ENCODE results near the gene CD69.

CD69 gene

DNA sequence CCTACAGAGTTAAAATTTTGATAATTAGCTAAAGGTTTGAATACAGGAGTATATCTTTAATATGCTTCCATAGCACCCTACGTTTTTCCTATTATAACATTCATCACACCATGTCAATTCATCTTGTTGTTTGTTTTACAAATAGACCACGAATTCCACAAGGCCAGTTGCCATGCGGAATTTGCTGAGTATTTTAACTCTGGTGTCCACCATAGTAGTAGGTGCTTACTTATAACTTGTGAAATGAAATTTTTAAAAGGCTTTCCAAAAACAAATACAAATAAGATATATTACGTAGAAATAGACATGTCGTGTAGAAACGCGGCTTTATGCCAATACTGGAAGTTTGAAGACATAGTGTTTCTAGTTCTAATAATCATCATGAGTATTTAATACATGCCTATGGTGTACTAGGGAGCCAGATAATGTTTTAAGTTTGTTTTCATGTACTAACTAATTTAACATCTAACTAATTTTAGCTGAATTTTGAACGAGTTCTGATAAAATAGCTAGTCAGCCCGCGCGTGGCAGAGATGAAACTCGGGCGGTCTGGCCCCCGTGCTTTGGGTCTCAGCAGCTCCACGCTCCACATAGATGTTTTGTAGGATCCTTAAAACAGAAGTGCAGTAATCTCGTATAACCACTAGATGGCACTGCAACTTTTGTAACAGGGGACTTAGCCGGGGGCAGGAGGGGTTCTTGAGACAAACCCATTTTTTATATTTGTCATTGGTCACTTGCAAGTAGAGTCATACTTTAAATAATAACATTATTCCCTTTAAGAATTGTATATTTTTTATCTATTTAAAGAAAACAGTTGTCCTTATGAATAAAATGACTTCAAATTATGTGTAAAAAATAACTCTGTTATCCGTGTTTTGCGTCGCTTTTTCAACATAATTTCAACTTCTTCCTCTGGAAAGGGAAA lies 10.2 kb downstream of the CD69 start:
- TF ChIP-seq, protein P1, sequence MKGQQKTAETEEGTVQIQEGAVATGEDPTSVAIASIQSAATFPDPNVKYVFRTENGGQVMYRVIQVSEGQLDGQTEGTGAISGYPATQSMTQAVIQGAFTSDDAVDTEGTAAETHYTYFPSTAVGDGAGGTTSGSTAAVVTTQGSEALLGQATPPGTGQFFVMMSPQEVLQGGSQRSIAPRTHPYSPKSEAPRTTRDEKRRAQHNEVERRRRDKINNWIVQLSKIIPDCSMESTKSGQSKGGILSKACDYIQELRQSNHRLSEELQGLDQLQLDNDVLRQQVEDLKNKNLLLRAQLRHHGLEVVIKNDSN (IDR thresholded peaks at IDR 0.05) = no peak
- no peak for TF ChIP-seq EGR1 (IDR thresholded peaks at IDR 0.05)
- peak; percentile 96 for TF ChIP-seq RAD21 (IDR thresholded peaks at IDR 0.05; ENCODE audit: low read depth)
- TF ChIP-seq TCF12 (IDR thresholded peaks at IDR 0.05; ENCODE audit: low read depth) = no peak
- no peak for TF ChIP-seq YY1 (IDR thresholded peaks at IDR 0.05; ENCODE audit: low read depth)
- no peak for TF ChIP-seq CREB1 (IDR thresholded peaks at IDR 0.05; ENCODE audit: low read depth)
- TF ChIP-seq ZBTB7A (IDR thresholded peaks at IDR 0.05; ENCODE audit: low read depth) = peak; percentile 69
- no peak for TF ChIP-seq EP300 (IDR thresholded peaks at IDR 0.05; ENCODE audit: borderline replicate concordance)
- no peak for TF ChIP-seq TAF1 (IDR thresholded peaks at IDR 0.05; ENCODE audit: low read depth)
- TF ChIP-seq NFIC (IDR thresholded peaks at IDR 0.05) = no peak
- TF ChIP-seq FOXM1 (IDR thresholded peaks at IDR 0.05; ENCODE audit: borderline replicate concordance, low read depth) = no peak
- TF ChIP-seq, protein P2, sequence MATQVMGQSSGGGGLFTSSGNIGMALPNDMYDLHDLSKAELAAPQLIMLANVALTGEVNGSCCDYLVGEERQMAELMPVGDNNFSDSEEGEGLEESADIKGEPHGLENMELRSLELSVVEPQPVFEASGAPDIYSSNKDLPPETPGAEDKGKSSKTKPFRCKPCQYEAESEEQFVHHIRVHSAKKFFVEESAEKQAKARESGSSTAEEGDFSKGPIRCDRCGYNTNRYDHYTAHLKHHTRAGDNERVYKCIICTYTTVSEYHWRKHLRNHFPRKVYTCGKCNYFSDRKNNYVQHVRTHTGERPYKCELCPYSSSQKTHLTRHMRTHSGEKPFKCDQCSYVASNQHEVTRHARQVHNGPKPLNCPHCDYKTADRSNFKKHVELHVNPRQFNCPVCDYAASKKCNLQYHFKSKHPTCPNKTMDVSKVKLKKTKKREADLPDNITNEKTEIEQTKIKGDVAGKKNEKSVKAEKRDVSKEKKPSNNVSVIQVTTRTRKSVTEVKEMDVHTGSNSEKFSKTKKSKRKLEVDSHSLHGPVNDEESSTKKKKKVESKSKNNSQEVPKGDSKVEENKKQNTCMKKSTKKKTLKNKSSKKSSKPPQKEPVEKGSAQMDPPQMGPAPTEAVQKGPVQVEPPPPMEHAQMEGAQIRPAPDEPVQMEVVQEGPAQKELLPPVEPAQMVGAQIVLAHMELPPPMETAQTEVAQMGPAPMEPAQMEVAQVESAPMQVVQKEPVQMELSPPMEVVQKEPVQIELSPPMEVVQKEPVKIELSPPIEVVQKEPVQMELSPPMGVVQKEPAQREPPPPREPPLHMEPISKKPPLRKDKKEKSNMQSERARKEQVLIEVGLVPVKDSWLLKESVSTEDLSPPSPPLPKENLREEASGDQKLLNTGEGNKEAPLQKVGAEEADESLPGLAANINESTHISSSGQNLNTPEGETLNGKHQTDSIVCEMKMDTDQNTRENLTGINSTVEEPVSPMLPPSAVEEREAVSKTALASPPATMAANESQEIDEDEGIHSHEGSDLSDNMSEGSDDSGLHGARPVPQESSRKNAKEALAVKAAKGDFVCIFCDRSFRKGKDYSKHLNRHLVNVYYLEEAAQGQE (IDR thresholded peaks at IDR 0.05; ENCODE audit: low read depth) = no peak
- TF ChIP-seq TEAD4 (IDR thresholded peaks at IDR 0.05) = no peak

DNA sequence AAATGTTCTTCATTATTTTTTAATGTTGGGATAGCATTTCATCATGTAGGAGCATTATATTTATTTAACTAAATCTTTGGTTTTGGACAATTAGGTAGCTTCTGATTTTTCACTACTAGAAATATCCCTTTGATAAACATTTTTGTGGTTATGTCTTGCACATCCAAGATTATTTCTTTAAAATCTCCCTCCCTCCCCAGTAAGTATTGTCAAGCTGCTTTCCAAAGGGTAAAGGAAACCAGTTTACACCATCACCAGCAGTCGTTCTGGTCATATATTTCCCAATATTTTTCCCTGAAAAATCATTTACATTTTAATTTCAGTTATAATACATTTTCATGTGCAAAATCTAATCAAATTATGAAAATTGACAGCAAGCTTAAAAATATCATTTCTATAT lies 11.1 kb downstream of the CD69 start:
- TF ChIP-seq YY1 (IDR thresholded peaks at IDR 0.05; ENCODE audit: low read depth) = no peak
- TF ChIP-seq CREB1 (IDR thresholded peaks at IDR 0.05; ENCODE audit: low read depth) = no peak
- TF ChIP-seq, protein P3, sequence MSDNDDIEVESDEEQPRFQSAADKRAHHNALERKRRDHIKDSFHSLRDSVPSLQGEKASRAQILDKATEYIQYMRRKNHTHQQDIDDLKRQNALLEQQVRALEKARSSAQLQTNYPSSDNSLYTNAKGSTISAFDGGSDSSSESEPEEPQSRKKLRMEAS (IDR thresholded peaks at IDR 0.05) = no peak
- no peak for TF ChIP-seq ZBTB7A (IDR thresholded peaks at IDR 0.05; ENCODE audit: low read depth)
- TF ChIP-seq FOXM1 (IDR thresholded peaks at IDR 0.05; ENCODE audit: borderline replicate concordance, low read depth) = no peak
- TF ChIP-seq, protein P2 (IDR thresholded peaks at IDR 0.05; ENCODE audit: low read depth) = no peak
- TF ChIP-seq EP300 (IDR thresholded peaks at IDR 0.05; ENCODE audit: borderline replicate concordance) = no peak
- TF ChIP-seq, protein P1 (IDR thresholded peaks at IDR 0.05) = no peak
- no peak for TF ChIP-seq NFIC (IDR thresholded peaks at IDR 0.05)
- TF ChIP-seq EGR1 (IDR thresholded peaks at IDR 0.05) = no peak
- no peak for TF ChIP-seq RAD21 (IDR thresholded peaks at IDR 0.05; ENCODE audit: low read depth)
- no peak for TF ChIP-seq TEAD4 (IDR thresholded peaks at IDR 0.05)
- TF ChIP-seq CEBPB (IDR thresholded peaks at IDR 0.05) = no peak
- TF ChIP-seq TCF12 (IDR thresholded peaks at IDR 0.05; ENCODE audit: low read depth) = no peak
- TF ChIP-seq TAF1 (IDR thresholded peaks at IDR 0.05; ENCODE audit: low read depth) = no peak

DNA sequence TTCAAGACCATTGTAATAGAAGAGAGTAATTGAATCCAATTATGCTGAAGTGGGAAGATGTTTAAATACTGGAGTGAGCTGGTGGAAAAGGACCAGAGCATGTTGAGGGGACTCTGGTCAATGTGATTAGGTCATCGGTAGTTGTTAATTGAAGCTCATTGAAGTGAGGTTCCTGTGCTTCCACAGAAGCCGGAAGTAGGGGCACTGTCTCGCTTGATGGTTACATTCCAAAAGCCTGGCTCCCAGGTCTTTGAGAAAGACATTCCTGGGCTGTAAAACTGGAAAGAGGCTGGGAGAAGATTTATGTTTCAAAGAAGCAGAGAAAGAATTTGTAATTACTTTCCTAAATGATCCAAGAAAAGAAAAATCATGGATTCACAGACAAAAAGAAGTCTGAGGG lies 15.5 kb downstream of the CD69 start:
- TF ChIP-seq EGR1 (IDR thresholded peaks at IDR 0.05) (no peak), TAF1 (IDR thresholded peaks at IDR 0.05; ENCODE audit: low read depth) (no peak), TEAD4 (IDR thresholded peaks at IDR 0.05) (peak; percentile 29; the same call in 1 of the 2 replicates), YY1 (IDR thresholded peaks at IDR 0.05; ENCODE audit: low read depth) (no peak), EP300 (IDR thresholded peaks at IDR 0.05; ENCODE audit: borderline replicate concordance) (peak; percentile 42; the same call in 1 of the 2 replicates), RAD21 (IDR thresholded peaks at IDR 0.05; ENCODE audit: low read depth) (no peak), NFIC (IDR thresholded peaks at IDR 0.05) (no peak), CEBPB (IDR thresholded peaks at IDR 0.05) (0 out of 2 replicates have a peak, but pooled peaks have one; percentile 3), FOXM1 (IDR thresholded peaks at IDR 0.05; ENCODE audit: borderline replicate concordance, low read depth) (no peak), ZBTB7A (IDR thresholded peaks at IDR 0.05; ENCODE audit: low read depth) (no peak), CREB1 (IDR thresholded peaks at IDR 0.05; ENCODE audit: low read depth) (no peak), TCF12 (IDR thresholded peaks at IDR 0.05; ENCODE audit: low read depth) (0 out of 2 replicates have a peak, but pooled peaks have one; percentile 18)
- TF ChIP-seq, protein P1 (IDR thresholded peaks at IDR 0.05) = no peak
- TF ChIP-seq, protein P2 (IDR thresholded peaks at IDR 0.05; ENCODE audit: low read depth) = no peak
- TF ChIP-seq, protein P3 (IDR thresholded peaks at IDR 0.05) = peak; percentile 34; the same call in 1 of the 2 replicates

All from Ishikawa (cell line).